Neural progenitor cell (in vitro differentiated cells): ENCODE results near the gene DLG2.

Experiments
- CTCF ChIP-seq: fragments of 200-600 bp; sonication (generic); IDR thresholded peaks from 2 replicates; pipeline ENCODE4 v1.5.1; 2017; ENCODE audit warnings: antibody characterized with exemption, mild to moderate bottlenecking
- EZH2phosphoT487 ChIP-seq: fragments of 200-600 bp; sonication (generic); IDR thresholded peaks from 2 replicates; pipeline ENCODE4 v1.6.1; 2017; ENCODE audit warnings: antibody characterized with exemption

- TF ChIP-seq CTCF (no peak), EZH2phosphoT487 (no peak)
These were observed 1018.3 kb downstream of the DLG2 start for GRCh38 chr11:84608837-84609196.
